ENCODE data around the gene ZG16.

The ZG16 gene

DNA sequence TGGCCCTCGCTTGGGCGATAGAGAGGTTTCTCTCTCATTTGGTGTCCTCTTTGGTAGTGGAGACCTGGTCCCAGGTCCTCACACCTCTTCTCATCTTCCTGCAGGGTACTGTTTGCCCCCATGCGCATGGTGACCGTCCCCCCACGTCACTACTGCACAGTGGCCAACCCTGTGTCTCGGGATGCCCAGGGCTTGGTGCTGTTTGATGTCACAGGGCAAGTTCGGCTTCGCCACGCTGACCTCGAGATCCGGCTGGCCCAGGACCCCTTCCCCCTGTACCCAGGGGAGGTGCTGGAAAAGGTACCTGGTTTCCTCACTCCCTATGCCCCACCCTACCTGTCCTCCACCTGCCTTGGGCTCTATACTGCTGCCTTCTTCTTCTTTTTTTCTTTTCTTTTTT lies 52.7 kb downstream of the ZG16 start:
- no peak for DNase-seq

DNA sequence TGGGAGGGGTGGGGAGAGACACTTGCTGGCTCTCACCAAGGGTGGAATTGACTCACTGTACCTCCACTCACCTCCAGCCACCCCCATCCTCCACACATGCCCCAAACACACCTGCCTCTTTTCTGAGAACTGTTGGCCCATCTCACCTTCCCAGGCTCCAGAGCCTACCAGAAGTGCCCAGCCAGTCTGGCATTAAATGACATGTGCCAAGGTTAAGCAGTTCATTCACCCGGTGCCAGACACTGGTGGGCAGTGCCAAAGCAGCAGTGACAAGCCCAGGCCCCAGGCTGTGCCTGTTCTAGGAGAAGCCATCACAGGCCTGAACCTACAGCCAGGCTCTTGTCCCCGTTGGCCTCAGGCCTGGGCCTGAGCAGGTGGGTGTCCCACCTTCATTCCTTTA lies 53.4 kb downstream of the ZG16 start:
- DNase-seq, result no peak

Measured in right hindlimb (tissue), 1 donor.